GM18951 (cell line): ENCODE data around the gene CGB2.
"Not testable (repeated sequence)": the region's sequence is repeated elsewhere in the genome, so short reads cannot be mapped to it uniquely, and the experiment has no call there.

ENCODE experiments used
- POLR2A ChIP-seq: IDR thresholded peaks from 4 replicates; pipeline ENCODE4 v1.6.1; 2011; ENCODE audit warnings: mild to moderate bottlenecking; ENCODE audit not compliant: insufficient read length, insufficient read depth; ENCODE audit errors: extremely low read depth
- in situ Hi-C: fragments of 300-500 bp; cut with MboI; formaldehyde crosslinking; loops from one replicate; pipeline ENCODE4 v1.12.0; 2022; ENCODE audit warnings: low sequenced_read_pairs, mixed read lengths, inconsistent platforms; ENCODE audit not compliant: unreplicated experiment

CGB2 gene

DNA sequence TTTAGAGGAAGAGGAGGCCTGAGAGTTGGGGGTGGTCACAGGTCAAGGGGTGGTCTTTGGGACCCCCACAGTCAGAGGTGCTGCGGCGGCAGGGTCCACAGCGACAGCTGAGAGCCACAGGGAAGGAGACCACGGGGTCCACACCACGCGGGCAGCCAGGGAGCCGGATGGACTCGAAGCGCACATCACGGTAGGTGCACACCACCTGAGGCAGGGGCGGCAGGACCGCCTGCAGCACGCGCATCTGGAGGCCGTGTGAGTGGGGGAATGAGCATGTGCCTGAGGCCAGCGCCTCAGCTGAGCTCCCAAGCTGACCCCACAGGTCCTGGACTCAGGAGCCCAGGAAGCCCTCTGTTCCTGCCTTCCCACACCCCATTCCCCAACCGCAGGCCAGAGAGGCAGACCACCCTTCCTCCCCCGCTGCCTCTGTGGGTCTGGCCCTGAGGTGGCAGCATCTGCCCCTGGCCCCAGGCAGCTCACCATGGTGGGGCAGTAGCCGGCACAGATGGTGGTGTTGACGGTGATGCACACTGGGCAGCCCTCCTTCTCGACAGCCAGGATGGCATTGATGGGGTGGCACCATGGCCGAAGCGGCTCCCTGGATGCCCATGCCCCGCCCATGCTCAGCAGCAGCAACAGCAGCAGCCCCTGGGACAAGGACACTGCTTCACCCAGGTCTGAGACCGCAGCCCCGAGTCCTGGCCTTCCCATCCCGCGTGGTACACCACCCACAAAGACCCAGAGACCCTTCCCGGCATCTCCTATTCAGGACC lies 15.4 kb upstream of the CGB2 start:
- in situ Hi-C loops: no loop called here
- no peak for TF ChIP-seq POLR2A

GRCh38 chr19:49017041-49017665 lies 14.5 kb upstream of the CGB2 start, which contains the start of gene LHB:
Gene LHB, minus strand, starts transcription at chr19:49017091. Its CDS starts 10 bp downstream, at chr19:49017081.
- TF ChIP-seq POLR2A: no peak
- in situ Hi-C loops: no loop called here

DNA sequence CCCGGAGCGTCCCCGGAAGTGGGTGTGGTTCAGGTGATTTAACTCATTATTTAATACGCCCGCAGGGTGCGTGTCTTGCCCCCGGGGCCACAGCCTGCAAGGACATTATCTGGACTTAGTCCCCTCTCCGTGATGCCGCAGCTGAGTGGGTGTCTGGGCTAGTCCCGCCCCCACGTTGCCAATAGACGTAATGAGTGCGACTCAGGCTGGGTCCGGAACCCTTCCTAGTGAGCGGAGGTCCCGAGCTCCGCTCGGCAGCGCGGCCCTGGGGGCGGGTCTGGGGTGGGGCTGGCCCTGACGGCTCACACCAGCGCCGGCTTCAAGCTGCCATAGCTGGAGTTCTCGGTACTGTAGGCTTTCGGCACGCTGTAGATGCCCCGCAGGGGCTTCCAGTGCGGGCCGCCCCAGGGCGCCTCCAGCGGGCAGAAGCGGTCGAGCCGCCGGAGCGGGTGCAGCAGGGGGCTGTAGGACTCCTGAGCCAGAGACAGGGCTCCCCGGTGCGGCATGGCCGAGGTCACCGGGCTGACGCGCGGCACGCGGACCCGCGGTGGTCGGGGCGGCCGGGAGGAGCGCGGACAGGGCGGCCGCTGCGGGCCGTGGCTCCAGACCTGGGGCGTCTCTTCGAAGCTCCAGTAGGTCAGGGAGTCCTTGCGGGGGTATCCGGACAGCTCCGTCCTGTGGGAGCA lies 13.9 kb upstream of the CGB2 start:
- TF ChIP-seq POLR2A: peak; percentile 29
- in situ Hi-C loops: no loop called here

- in situ Hi-C loops: not testable (repeated sequence)
Observed at GRCh38 chr19:49018388-49019241, 13.1 kb upstream of the CGB2 start.

DNA sequence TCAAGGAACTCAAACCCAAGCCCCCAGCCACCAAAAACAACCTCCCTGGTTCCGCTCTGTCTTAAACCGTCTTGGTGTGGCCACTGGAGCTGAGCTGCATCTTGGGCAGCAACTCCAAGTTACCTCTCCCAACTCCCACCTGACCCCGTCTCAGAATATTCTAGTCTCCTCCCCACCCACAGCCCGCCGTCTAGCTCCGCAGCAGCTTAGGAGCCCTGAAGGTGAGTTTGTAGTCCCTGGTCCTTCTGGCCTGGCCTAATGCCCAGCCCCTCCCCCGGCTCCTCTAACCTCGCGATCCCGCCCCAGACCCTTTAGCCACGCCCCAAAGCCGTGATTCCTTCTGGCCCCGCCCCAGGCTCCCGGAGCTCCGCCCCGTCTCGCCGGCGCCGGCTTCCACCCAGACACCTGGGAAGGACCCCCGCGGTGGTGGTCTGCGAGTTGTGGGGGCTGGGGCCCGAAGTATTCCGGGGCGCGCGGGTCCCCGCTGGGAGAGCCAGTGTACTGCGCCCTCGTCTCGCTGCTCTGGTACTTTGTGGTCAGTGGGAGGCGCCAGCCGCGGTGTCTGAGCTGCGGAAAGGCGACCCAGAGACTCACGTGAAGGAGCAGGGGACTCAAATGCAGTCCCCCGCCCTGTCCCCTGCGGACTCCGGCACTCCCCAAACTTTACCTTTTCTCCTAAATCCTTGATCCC lies 12.3 kb upstream of the CGB2 start:
- in situ Hi-C loops: no loop called here
- TF ChIP-seq POLR2A: no peak

GRCh38 chr19:49020342-49020741 lies 11.3 kb upstream of the CGB2 start:
- in situ Hi-C loops: no loop called here
- no peak for TF ChIP-seq POLR2A

DNA sequence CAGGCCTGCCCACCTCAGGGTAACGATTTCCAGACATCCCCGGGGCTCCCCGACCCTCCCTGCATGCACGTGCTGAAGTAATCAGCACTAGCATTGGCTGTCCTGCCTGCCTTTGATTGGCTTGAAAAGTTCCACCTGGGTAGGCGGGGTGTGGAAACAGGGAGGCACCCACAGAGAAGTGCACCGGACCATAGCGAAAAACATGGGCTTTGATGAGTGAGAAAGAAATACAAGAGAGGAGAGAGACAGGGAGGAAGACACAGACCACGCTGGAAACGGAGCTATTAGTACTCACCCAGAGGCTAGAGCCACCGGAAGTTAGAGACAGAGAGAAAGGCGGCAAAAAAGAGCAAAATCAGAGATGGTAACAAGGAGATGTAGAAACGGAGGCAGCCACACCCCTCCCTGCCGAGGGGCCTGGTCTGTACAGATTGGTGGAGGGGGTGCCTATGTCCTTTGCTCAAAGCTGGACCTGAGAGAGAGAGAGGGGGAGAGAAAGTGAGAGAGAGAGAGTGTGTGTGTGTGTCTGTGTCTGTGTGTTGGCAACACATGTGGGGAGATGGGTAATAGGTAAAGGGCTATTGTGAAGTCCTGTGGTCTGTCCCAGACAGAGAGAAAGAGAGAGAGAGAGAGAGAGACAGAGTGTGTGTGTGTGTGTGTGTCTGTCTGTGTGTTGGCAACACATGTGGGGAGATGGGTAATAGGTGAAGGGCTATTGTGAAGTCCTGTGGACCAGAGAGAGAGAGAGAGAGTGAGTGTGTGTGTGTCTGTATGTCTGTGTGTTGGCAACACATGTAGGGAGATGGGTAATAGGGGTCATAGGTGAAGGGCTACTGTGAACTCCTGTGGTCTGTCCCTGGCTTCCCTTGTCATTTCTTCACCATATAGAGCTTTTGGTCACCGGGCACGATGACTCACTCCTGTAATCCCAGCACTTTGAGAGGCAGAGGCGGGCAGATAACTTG lies 10.5 kb upstream of the CGB2 start:
- TF ChIP-seq POLR2A: no peak
- in situ Hi-C loops: no loop called here

DNA sequence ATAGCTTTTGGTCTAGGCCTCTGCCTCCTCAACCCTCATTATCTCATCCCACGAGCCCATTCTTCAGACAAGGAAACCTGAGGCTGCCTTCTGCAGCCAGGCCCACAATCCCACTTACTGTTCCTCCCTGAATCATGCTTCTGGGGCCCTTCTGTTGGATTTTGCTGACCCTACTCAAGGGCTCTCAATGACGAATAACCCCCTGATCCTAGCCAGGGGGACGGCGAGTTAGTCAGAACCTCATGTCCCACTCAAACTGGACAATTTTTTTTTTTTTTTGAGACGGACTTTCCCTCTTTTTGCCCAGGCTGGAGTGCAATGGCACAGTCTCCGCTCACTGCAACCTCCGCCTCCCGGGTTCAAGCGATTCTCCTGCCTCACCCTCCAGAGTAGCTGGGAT lies 9.6 kb upstream of the CGB2 start:
- in situ Hi-C loops: no loop called here
- no peak for TF ChIP-seq POLR2A

DNA sequence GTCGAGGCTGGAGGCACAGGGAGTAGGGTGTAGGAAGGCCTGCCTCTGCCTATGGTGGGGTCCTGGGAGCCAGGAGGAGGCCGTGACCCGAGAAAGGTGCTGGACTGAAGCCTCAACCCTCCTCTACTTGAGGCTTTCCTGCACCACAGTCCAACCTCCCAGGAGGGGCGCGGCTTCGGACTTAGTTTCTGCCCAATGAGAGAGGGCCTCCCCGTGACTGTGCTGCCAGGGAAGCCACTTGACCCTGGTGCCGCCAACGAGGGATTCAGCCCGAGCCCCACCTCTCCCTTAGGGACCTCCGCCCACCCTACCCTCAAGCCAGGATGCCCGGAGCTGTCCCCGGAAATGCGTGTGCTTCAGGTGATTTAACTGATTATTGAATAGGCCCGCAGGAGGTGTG lies 7.5 kb upstream of the CGB2 start, which contains the start of gene CGB3:
TSS of gene CGB3 (minus strand) at position 101 of the 400 bp plus-strand sequence. CDS start 362 bp downstream, outside the sequence.
- in situ Hi-C loops: not testable (repeated sequence)

DNA sequence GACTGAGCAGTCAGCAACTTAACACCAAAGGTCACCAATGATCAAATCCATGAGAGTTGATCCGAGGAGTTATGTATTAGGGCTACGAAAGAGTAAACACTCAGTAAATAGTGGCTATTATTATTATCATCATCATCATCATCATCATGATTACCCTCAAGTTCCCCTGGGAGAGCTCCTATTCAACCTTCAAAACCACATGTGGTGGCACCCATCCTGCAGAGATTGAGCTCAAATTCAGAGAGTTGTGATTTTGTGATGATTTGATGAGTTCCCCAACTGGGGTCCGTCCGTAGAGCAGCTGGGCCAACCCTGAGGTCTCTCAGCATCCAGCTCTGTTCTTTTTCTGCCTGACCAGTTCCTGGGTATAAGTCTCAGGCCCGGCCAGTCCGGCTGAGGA lies 6.6 kb upstream of the CGB2 start:
- in situ Hi-C loops: not testable (repeated sequence)

- in situ Hi-C loops: not testable (repeated sequence)
Observed at GRCh38 chr19:49025599-49025998, 6.1 kb upstream of the CGB2 start.

- in situ Hi-C loops: not testable (repeated sequence)
Observed at GRCh38 chr19:49028686-49029085, 3.0 kb upstream of the CGB2 start.

DNA sequence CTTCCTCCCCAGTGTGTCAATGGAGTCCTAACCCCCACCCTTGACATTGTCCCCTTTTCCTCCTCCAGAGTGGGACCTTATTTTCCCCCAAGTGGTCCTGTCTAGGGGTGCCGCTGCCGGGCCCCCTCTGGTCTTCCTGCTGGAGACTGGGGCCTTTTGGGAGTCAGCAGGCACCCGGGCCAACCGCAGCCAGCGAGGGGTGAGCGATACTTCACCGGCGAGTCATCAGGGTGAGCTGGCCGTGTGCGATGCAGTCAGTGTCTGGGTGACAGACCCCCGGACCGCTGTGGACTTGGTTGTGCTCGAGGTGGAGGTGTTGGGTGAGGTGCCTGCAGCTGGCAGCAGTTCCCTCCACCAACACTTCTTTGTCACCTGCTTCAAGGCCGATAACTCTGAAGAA lies 1.9 kb upstream of the CGB2 start:
- in situ Hi-C loops: not testable (repeated sequence)

GRCh38 chr19:49030323-49030722 lies 1.4 kb upstream of the CGB2 start:
- in situ Hi-C loops: not testable (repeated sequence)

- in situ Hi-C loops: not testable (repeated sequence)
Observed at GRCh38 chr19:49036815-49037214, 5.1 kb downstream of the CGB2 start, which contains the start of gene CGB1. Gene CGB1, minus strand, starts transcription at chr19:49036895. Its CDS starts 184 bp downstream, at chr19:49036711.

DNA sequence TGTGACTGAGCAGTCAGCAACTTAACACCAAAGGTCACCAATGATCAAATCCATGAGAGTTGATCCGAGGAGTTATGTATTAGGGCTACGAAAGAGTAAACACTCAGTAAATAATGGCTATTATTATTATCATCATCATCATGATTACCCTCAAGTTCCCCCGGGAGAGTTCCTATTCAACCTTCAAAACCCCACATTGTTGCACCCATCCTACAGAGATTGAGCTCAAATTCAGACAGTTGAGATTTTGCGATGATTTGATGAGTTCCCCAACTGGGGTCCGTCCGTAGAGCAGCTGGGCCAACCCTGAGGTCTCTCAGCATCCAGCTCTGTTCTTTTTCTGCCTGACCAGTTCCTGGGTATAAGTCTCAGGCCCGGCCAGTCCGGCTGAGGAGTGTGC lies 6.4 kb downstream of the CGB2 start:
- in situ Hi-C loops: not testable (repeated sequence)
